C4-2B (cell line): ENCODE results near the gene AP1G1.

Source experiments
- H3K27ac ChIP-seq: fragments of 450-650 bp; 2 replicates; pipeline ENCODE4 v1.5.1; 2017
- CTCF ChIP-seq: fragments of 450-650 bp; conservative IDR thresholded peaks from 2 replicates; pipeline ENCODE4 v1.5.1; 2017; ENCODE audit warnings: mild to moderate bottlenecking
- ZFX ChIP-seq: fragments of 450-650 bp; IDR thresholded peaks from 2 replicates; pipeline ENCODE4 v1.6.1; 2017

The AP1G1 gene

GRCh38 chr16:71808593-71809459 is at the start of gene AP1G1:
AP1G1 (minus strand) TSS chr16:71808834; CDS start chr16:71789479, 19,355 bp downstream.
- 0 out of 2 replicates have a peak, but pooled peaks have one; percentile 28 for TF ChIP-seq ZFX
- no peak for TF ChIP-seq CTCF
- peak within 1 kb of the TSS; percentile 98 for H3K27ac ChIP-seq

GRCh38 chr16:71855937-71856662 is 47.5 kb upstream of the AP1G1 start:
- no peak for TF ChIP-seq ZFX
- no peak for TF ChIP-seq CTCF
- H3K27ac ChIP-seq = no peak overlapping the region

GRCh38 chr16:71854369-71854948 is 45.8 kb upstream of the AP1G1 start:
- no peak for TF ChIP-seq ZFX
- TF ChIP-seq CTCF = no peak
- no peak overlapping the region for H3K27ac ChIP-seq

- no peak for TF ChIP-seq ZFX
- TF ChIP-seq CTCF = no peak
- H3K27ac ChIP-seq = no peak overlapping the region
Measured at GRCh38 chr16:71853413-71853812, 44.8 kb upstream of the AP1G1 start.

GRCh38 chr16:71852561-71852960 is 43.9 kb upstream of the AP1G1 start:
- H3K27ac ChIP-seq = no peak overlapping the region
- TF ChIP-seq ZFX = no peak
- TF ChIP-seq CTCF = no peak

- TF ChIP-seq CTCF (no peak), ZFX (no peak)
- no peak overlapping the region for H3K27ac ChIP-seq
Measured at GRCh38 chr16:71852158-71852557, 43.5 kb upstream of the AP1G1 start.

GRCh38 chr16:71851746-71852145 is 43.1 kb upstream of the AP1G1 start:
- no peak overlapping the region for H3K27ac ChIP-seq
- no peak for TF ChIP-seq CTCF
- no peak for TF ChIP-seq ZFX
